AML-193 (cell line): ENCODE measurements around the gene RAB6B.

Experiments
- DNase-seq, 2 experiments: peaks; one replicate each; lab custom pipeline; 2025; lab: John Stamatoyannopoulos, UW

The RAB6B gene

DNA sequence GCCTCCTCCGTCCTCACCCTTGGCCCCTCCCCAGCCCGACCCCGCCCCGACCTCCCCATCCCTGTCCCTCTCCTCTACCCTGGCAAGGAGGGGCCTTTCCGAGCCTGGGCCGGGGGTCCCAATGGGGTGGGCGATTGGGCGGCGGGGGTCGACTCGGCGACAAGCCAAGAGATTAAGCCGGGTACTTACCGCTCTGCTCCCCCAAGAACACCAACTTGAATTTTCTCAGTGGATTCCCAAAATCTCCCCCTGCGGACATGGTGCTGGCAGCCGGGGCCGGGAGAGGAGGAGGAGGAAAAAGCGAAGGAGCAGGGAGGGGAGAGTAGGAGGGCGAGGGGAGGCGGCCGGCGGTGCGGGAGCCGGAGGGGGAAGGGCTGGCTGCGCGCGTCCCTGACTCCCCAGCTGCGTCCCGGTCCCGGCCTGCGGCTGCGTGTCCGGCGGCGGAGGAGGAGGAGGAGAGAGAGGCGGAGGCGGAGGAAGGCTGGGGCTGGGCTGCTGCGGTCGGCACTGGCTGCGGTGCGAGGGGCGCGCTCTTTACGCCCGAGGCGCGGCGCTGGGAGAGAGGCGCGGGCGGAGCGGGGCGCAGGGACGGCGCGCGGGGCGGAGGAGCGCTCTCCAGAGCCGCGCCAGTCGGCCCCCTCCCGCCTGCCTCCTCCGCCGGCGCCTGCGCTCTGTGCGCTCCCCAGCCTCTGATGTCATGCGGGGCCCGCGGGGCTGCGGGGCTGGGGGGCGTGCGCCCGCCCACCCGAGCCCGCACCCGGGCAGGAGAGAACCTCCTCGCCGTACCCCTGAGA lies at the start of gene RAB6B:
Gene RAB6B (minus strand): TSS at position 675 of the 794 bp plus-strand sequence. CDS start 416 bp downstream, at position 259.
- DNase-seq = no peak

DNA sequence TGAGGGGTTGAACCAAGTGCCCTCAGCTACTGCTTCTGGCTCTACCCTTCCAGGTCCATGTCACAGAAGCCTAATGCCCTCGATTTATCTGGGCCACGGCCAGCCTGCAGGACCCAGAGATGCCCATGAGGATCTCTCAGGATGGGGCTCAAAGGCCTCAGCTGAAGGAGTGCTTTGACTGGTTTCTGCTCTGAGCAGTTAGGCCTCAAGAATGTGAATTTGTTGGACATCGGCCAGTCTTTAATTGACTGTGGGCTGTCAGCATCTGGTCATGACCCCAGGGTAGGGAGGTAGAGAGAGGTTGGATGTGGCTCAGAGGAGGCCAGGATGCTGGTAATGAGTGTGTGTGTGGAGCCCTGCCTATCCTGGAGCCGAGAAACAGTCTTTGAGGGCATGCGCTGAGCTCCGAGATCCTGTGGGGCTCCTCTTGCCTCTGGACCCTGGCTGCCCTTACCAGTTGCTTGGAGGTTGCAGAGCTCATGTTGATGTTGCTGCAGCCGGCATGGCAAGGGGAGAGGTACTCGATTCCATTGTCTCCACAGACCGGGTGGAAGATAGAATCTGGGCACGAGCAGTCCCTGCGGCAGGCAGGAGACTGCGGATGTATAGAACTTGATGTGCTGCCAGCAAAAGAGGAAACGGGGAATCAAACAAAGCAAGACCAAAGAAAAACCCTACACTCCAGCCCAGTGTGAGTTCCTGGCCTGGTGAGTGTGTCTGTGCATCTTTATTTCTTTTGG lies 49.1 kb upstream of the RAB6B start:
- no peak for DNase-seq

DNA sequence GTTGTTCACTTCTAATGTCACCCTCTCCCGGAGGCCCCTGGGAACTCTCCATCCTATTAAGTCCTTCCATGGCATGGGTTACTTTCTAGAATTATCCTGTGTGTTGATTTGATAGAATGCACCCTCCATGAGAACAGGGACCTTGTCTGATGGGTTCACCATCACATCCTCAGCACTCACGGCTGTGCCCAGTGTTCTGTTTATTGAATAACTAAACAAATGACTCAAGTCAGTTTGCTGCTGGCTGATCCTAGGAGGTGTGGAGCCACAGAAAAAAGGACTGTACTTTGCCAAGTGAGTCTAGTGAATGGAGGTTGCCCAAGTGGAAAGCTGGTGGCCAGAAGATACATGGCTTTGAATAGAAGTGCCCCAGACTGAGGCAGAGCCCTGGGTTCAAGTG lies 48.5 kb upstream of the RAB6B start:
- DNase-seq = no peak

DNA sequence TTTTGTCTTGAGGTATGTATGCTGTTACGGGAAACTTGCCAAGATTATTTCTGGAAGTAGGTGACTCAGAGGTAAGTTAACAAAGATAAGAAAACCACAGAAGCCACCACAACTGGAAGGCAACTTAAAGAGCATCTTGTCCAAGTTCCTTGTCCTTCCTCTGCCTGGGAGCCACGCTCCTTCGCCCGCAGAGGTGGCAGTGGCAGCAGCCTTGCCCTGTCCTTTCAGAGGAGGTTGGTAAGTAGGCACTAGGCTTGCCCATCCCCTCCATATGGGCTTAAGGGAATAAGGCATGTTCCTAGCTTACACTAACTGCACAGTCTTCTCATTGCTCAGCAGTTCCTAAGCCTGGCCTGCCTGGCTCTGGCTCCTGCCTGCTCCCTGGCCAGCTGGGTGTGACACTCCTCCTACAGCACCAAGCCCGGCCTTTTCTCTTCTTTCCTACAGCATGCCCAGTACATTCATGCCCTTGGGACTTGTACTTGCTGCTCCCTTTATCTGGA lies 48.0 kb upstream of the RAB6B start:
- no peak for DNase-seq

DNA sequence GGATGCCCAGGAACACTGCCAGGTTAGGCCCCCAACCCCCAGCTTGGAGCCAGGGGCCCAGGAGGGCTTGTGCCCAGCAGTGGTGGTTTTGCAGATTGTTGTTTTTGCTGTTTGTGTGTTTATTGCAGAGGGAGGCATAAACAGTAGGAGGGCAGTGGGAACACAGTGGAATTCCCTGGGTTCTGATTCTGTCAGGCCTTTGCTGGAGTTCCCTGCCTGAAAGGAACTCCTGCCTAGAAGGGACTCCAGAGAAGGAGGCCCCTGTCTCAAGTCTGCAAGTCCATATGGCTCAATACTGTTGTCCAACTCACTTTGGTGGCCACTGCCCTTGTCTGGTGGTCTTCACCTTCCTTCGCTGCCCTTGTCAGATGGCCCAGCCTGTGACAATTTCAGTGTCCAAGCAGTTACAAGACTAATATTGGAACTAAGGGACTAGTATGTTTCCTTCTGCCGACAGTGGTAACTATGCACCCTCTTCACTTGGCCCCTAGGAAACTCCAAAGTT lies 47.4 kb upstream of the RAB6B start:
- no peak for DNase-seq

DNA sequence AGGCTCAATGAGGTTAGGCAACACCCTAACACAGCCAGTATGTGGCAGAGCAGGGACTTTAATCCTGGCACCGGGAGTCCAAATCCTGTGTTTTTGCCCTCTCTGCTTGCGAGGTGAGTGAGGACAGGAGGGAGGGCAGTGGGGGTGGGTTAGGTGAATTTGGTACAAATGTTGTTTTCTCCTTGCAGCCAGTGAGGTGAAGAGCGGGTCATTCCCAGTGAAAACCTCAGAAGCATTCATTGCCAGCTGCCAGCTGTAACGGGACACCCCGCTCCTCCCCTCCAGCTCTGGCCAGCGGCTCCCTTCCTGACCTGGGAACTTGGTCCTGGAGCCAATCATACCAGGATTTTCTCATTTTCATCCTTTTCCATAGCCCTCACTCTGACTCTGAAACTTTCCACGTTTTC lies 45.7 kb upstream of the RAB6B start:
- no peak for DNase-seq

DNA sequence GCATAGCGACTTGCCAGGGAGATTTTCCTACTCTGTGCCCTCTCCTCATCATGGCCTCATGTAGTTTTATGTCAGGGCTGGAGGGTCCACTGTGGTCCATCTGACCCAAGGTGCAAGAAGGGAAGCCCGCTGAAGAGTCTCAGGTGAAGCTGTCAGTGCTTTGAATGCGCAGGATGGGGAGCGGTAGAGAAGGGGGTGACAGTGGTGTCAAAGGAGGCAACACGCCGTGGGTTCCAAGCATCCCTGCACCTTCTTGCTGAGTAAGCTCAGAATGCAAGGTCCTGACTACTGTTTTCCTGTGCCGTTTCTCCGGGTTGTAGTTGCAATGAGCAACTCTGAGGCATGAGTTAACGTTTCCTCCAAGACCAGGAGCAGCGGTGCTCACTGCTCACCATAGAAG lies 44.9 kb upstream of the RAB6B start:
- DNase-seq = no peak

DNA sequence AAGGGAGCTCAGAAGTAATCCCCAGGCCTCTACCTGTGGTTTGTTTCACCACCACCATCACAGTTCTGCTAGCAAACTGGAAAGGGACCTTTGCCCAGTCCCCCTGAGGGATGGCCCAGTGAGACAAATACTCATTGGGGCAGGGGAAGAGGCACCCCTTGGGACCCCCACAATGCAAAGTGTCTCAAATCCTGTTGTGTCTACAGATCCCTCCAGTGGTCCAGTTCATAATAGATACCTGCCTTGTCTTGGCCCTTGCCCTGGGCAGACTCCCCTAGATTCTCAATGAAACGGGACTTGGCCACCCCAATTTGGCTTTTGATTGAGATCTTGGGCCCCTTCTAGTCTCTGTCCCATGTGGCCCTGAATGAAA lies 43.8 kb upstream of the RAB6B start:
- DNase-seq = no peak

DNA sequence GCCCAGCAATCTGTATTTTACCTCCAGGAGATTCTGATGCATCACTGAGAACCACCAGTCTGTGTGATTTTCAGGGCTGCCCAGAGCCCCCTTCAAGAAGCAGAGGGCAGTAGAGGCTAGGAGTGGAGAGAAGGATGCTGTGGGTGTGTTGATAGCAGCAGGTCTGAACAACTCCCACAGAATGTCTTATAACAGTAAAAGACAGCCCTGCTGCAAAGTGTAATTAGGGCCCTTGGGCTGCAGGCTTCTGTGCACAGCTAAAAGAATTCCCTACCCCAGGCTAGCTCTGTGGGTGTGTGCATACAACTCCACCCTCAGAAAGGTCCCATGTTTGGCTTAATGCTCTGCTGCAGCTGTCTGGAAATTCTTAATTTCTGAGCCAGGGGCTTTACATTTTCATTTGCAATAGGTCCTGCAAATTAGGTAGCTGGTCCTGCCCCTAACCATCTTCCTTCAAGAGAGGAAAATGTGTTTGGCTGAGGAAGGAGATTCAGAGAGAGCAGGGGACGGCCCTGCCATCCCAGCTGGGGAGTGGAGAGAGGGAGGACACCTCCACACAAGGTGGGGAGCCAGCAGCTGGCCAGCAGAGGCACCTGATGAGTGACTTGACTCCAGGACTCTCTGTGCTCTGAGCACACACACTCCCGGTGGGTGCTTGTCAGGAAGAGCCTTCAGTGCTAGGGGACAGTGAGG lies 43.2 kb upstream of the RAB6B start:
- DNase-seq = no peak

DNA sequence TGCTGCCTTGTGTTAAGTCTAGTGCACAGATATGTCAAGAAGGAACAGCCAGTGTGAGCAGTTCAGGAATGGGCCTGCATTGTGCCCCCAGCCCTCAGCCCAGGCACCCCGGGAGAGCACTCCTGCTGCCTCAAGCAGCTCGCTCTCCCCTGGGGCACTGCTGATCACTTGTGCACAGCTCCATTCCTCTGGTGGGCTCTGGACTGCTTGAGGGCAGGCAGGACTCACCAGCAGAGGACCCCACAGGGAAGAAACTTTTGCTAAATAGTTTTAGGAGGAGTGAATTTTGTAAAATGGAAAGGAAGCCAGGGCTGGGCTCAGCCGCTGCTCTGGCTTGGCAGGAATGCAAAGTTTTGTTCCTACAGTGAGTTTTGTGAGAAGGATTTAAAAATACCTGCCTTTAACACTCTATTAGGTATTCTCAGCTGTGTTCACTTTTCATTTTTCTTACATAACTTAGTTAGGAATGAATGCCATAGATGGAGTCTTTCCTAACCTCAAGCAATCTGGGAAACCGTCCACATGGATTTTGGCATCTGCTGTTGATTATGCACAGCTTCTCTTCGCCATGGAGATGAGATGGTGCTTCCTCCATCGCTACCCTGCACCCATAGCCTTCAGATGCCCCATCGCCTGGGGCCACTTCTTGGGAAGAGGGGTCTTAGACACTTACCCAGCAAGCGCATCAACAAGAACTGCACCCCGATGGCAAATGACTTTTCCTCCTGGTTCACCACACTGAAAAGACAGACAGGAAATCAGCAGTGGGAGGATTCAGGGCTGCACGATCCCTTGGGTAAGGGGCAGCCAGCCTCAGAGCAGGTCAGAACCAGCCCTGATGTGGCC lies 42.3 kb upstream of the RAB6B start:
- DNase-seq = no peak

DNA sequence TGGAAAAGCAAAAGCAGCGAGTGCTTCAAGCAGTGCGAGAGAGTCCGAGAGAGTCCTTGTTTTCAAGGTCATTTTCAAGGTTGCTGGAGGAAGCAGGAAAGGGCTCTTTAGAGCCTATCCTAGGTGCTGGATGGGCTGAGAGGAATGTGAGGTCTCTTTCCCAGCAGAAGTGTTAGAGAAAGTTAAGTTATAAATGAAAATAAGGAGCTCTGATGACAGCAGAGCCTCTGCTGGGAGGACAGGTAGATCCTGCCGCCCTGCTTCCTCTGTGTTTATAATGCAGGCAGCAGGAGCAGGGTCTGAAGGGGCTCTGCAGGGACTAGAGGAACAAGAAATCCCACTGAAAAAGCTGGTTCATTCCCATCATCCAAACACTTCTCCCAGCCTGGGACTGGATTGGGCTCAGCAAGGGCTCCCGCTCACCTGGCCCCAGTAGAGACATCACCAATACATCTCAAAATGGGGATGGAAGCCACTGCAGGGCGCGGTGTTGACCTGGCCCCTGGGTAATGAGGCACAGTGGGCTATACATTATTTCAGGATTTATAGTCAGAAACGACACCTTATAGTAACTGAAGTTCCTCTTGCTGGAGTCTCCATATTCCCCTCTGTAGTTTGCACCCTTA lies 41.5 kb upstream of the RAB6B start:
- no peak for DNase-seq

DNA sequence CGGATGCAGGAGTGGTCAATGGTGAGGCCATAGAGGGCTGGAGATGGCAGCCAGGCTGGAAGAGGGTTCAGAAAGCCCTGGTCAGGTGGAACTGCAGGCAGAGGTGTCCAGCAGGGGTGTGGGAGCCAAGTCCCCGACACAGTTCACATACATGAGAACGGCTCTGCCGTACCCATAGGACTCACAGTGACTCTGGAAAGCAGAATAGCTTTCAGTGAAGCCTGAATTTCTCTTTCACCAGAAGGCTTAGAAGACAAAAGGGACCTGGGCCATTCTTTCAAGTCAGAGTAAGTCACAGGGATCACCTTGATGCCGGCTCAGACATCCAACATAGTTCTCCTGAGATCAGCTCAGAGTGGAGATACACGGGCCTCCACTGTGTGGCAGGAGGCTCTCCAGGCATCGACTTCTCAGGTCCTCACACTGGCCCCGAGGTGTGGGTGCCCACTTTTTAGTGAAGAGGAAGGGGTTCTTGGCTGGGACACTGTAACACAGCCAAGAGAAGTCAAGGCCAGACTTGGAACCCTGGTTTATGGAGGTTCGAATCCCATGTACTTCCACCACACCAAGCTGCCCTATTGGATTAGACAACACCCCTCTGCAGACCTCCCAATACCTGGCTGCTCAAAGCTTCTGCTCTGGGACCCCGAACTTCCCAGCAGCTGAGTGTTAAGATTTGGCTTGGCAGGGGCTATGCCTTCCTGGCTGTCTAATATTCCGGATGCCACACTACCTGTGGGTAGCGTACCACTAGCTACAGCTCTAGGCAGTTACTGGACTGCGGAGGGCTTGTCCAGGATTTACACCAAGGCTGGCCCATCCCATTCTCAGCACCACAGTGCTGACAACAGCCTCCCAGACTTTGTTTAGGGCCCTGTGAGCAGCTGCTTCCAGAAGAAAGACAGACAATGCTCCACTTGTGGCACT lies 40.4 kb upstream of the RAB6B start:
- DNase-seq = no peak

DNA sequence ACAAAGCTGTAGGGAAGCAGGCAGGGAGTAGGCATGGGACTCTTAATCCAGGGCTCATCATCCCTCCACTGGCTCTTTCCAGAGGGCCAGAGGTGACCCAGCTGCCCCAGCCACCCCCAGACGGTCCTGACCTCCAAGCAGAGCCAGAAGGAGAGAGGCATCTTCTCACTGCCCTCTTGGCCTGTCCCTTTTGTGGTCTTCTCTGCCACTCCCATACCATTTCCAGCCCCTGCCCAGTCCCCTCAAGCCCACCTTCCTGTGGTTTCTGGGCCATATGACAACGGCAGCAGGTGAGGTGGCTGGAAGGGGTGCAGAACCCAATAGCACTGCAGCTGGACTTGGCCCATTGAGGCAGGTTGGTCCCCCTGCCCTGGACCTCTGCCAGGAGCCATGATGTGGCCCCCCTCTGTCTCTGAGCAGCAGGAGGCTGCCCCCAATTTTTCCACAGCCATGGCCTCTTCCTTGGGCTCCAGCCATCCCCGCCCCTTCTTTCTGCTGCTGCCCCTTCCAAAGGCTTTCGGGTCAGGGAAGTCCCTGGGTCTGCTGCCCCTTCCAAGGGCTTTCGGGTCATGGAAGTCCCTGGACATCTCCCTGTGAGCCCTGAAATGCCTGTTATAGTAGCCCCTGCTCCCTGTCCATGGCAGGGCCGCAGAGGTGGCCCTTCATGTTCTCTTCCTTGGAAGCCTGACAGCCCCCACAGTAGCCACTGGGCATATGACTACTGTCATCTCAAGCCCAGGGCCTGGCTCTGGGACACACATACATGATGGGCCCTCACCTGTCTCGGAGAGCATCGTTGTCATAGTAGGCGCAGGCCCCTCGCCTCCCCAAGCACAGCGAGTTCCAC lies 39.5 kb upstream of the RAB6B start:
- no peak for DNase-seq

DNA sequence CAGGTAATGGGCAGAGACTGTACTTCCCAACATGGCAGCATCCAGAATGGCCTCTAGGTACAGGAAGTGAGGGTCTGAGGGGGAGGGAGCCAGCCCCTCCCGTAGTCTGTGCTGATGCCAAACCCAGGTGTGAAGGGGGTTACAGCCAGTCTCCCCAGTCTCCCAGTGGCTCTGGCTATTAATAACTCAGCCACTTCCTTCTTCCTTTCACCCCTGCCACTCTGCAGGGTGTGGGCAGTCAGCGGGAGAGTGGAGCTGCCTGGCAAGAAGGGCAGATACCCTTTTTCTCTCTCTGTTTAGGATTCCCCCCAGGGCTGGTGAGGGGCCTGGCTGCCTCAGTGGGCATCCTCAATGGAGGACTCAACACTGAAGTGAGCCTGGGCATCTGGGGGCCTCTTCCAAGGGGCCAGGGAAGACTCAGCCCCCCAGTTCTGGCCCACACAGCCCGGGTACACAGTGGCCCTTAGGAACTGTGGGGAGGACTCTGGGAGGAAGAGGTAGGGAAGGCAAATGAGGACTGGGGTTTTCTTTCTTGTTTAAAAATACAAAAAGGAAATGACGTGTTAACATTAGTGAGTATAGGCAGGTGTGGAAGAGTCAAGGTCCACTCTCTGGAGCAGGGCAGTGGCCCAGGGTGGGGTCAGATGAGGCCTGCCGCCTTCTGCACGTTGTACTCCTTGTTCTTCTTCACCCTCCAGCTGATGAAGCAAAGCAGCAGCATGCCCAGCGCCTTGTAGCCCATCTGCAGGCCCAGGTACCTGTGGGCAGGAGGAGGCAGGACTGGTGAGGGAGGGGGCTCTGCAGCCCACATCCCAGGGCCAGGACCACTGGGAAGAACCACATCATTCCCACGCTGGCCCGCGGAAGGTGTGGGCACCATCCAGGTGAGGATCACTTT lies 38.6 kb upstream of the RAB6B start:
- DNase-seq = no peak

DNA sequence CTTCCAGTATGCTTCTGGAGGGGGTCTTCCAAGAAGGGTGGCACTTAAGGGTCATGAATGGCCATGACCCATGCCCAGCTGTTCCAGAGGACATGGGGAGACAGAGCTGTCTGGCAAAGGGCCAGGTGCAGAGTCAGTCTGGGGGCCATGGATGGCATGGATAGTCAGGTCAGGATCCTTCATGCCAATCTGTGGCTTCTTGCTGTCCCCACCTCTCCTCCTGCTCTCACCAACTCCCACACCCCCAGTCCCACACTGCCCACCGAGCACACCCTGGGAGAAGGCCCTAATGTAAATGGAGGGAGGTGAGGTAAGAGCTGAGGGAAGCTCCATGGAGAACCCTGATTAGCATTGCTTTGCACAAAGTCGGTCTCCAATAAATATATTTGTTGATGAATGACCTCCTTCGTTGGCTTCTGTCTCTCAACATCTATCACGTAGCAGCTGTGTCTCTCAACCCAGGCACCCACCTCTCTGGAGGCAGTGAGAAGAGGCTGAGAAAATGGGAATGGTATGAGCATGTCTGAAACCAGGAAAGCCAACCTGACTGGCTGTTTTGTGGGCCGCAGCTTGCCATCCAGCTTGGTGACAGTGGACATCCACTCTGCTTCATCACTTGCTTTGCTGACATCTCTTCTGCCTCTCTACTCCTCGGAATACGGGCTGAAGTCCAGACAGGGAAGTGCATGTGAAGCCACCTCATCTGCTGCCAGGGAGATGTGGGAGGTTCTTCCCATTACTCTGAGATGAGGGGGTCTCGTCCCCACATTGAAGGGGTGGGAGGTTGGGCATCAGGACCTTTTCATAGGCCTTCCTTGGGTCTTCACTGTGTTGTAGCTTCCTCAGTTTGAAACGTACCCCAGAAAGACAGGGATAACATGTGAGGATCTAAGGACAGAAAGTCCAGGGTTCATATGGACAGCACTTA lies 37.7 kb upstream of the RAB6B start:
- DNase-seq = no peak

DNA sequence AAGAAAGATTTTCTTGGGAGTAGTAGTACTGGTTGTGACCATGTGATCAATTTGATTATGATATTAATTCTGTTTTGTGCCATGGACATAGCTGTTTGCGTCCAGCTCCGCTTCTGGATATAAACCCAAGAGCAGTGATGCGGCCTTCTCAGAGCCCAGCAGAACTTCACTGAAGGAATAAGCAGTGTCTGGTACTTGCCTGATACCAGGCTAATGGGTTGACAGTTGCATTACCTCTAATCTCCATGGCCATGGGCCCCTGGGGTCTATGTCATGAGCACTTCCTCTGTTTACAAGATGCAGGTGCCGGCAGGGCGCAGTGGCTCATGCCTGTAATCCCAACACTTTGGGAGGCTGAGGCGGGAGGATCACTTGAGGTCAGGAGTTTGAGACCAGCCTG lies 36.3 kb upstream of the RAB6B start:
- no peak for DNase-seq

DNA sequence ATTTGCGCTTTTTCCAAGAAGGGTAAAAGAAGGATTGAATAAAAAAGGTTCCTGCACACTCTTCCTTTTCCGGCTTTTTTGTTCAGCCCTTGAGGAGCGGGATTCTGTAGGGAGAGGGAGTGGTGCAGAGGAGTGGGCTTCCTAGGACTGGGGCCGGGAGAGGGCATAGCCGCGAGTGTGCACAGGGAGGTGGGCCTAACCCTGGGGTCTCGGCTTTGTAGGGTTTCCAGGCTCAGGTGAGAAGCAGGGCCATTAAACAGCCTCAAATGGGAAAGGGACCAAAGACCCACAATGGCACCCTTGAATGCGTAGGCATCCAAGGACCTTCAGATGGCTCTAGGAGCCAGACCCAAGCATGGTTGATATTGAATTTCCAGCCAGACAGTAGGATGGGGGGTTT lies 35.4 kb upstream of the RAB6B start:
- DNase-seq = no peak
